Fibroblast of lung (primary cell): ENCODE data around the gene TMEM62.

Source experiments
- CTCF ChIP-seq, 2 donors: IDR thresholded peaks in 1 of 2; conservative IDR thresholded peaks in 1 of 2; 1 replicate in 1 of 2; 2 replicates in 1 of 2; pipeline ENCODE4 v1.5.1; 2011 to 2012; ENCODE audit warnings: low read length in 2 of 2, control low read depth in 1 of 2, inconsistent platforms in 1 of 2, low read depth in 1 of 2, mild to moderate bottlenecking in 1 of 2
- EZH2 ChIP-seq: IDR thresholded peaks from 2 replicates; pipeline ENCODE4 v1.5.1; 2012; ENCODE audit warnings: low read length, control low read depth, mild to moderate bottlenecking; ENCODE audit errors: missing control alignments

DNA sequence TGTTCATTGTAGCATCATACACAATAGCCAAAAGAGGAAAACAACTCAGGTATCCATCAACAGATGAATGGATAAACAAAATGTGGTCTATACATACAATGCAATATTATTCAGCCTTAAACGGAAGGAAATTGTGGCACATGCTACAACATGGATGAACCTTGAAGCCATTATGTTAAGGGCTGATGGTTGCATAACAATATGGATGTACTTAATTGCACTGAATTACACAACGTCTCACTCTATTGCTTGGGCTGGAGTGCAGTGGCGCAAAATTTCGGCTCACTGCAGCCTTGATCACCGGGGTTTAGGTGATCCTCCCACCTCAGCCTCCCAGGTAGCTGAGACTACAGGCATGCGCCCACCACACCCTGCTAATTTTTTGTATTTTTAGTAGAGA lies 7.0 kb upstream of the TMEM62 start:
- TF ChIP-seq EZH2 (no peak), CTCF (conservative IDR thresholded peaks at IDR 0.05 in 1 of 2, IDR thresholded peaks at IDR 0.05 in 1 of 2; ENCODE audit: low read depth in 1 of 2, low read length in 2 of 2) (no peak)
